ENCODE measurements around the gene STX19.
"Not testable (repeated sequence)": the region's sequence is repeated elsewhere in the genome, so short reads cannot be mapped to it uniquely, and the experiment has no call there.

STX19 gene

GRCh38 chr3:93979850-93980676 lies 48.3 kb downstream of the STX19 start, which contains the start of gene ARL13B:
Gene ARL13B (plus strand): TSS chr3:93980155. CDS start chr3:93980424, 269 bp downstream.
- peak; percentile 94 for DNase-seq (ENCODE audit: low spot score)
- Mint-ChIP-seq H3K27ac (peak within 1 kb of the TSS; percentile 56), H3K4me1 (ENCODE audit: low read depth) (peaks cover 18% of the 10 kb centered on the region), H3K27me3 (ENCODE audit: low read depth) (peaks cover 7% of the 10 kb centered on the region), H3K9me3 (no peaks in the 10 kb centered on the region), H3K4me3 (peak within 1 kb of the TSS; percentile 87), H3K36me3 (ENCODE audit: low read depth) (no peaks in the 10 kb centered on the region)

GRCh38 chr3:93973131-93974126 lies 55.0 kb downstream of the STX19 start, which contains the start of gene PROS1:
Gene PROS1 (minus strand): TSS chr3:93973896. CDS start chr3:93973749, 147 bp downstream.
- H3K36me3 Mint-ChIP-seq (ENCODE audit: low read depth), result no peaks in the 10 kb centered on the region
- peak within 1 kb of the TSS; percentile 57 for H3K27ac Mint-ChIP-seq
- H3K9me3 Mint-ChIP-seq, result no peaks in the 10 kb centered on the region
- peaks cover 18% of the 10 kb centered on the region for H3K27me3 Mint-ChIP-seq (ENCODE audit: low read depth)
- peak within 1 kb of the TSS; percentile 89 for H3K4me3 Mint-ChIP-seq
- peaks cover 11% of the 10 kb centered on the region for H3K4me1 Mint-ChIP-seq (ENCODE audit: low read depth)
- DNase-seq (ENCODE audit: low spot score), result peak; percentile 66

GRCh38 chr3:93969997-93970396 lies 58.4 kb downstream of the STX19 start:
- no peak overlapping the region for H3K4me3 Mint-ChIP-seq
- H3K4me1 Mint-ChIP-seq (ENCODE audit: low read depth), result peaks cover 11% of the 10 kb centered on the region
- no peaks in the 10 kb centered on the region for H3K36me3 Mint-ChIP-seq (ENCODE audit: low read depth)
- peaks cover 12% of the 10 kb centered on the region for H3K27me3 Mint-ChIP-seq (ENCODE audit: low read depth)
- no peak for DNase-seq (ENCODE audit: low spot score)
- no peaks in the 10 kb centered on the region for H3K9me3 Mint-ChIP-seq
- H3K27ac Mint-ChIP-seq, result no peak overlapping the region

GRCh38 chr3:93969443-93969842 lies 59.0 kb downstream of the STX19 start:
- Mint-ChIP-seq H3K27ac (no peak overlapping the region), H3K27me3 (ENCODE audit: low read depth) (peaks cover 12% of the 10 kb centered on the region), H3K4me1 (ENCODE audit: low read depth) (peaks cover 11% of the 10 kb centered on the region), H3K9me3 (no peaks in the 10 kb centered on the region), H3K36me3 (ENCODE audit: low read depth) (no peaks in the 10 kb centered on the region), H3K4me3 (no peak overlapping the region)
- no peak for DNase-seq (ENCODE audit: low spot score)

- not testable (repeated sequence) for H3K27me3 Mint-ChIP-seq (ENCODE audit: low read depth)
These were observed 63.3 kb downstream of the STX19 start for GRCh38 chr3:93965106-93965505.

More at GRCh38 chr3:93965106-93965505, 63.3 kb downstream of the STX19 start:
- not testable (repeated sequence) for DNase-seq (ENCODE audit: low spot score); H3K9me3 Mint-ChIP-seq; H3K36me3 Mint-ChIP-seq (ENCODE audit: low read depth); H3K4me3 Mint-ChIP-seq; H3K27ac Mint-ChIP-seq; H3K4me1 Mint-ChIP-seq (ENCODE audit: low read depth)

Data from T-helper 2 cell treated with Interferon-gamma antibody and Interleukin-4, amounts not matched to agents 5 μg/mL and 100 μg/mL, for 36 hours (primary cell).